Measurements from ENCODE around the gene BUB1B.

DNA sequence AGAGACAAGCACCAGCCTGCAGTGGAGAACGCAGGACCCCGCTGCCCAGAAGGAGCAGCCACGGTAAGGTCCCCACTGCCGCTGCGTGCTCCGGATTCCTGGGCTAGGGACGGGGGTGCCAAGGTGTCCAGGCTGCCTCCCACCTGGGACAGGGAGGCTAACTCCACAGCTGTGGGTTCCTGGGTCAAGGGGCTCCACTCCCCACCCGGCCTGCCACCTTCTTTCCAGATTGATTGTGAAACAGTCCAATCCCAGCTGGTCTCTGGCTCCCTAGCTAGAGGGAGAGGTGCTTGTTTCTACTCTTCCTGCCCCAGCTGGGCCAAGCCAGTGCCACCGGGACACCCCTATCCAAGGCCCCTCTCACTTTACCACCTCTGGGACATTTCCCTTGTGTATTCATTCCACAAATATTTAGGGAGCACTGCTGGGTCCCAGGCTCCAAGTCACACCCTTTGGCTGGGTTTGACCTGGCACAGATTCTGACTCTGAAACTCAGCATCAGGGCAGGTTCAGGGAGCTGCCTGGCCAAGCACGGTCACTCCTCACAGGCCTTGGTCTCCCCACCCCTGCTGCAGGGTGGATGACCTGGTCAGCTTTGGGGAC lies 79.9 kb downstream of the BUB1B start:
- TF ChIP-seq, protein P1, sequence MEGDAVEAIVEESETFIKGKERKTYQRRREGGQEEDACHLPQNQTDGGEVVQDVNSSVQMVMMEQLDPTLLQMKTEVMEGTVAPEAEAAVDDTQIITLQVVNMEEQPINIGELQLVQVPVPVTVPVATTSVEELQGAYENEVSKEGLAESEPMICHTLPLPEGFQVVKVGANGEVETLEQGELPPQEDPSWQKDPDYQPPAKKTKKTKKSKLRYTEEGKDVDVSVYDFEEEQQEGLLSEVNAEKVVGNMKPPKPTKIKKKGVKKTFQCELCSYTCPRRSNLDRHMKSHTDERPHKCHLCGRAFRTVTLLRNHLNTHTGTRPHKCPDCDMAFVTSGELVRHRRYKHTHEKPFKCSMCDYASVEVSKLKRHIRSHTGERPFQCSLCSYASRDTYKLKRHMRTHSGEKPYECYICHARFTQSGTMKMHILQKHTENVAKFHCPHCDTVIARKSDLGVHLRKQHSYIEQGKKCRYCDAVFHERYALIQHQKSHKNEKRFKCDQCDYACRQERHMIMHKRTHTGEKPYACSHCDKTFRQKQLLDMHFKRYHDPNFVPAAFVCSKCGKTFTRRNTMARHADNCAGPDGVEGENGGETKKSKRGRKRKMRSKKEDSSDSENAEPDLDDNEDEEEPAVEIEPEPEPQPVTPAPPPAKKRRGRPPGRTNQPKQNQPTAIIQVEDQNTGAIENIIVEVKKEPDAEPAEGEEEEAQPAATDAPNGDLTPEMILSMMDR (IDR thresholded peaks at IDR 0.05; ENCODE audit: low read depth, low read length): no peak
- TF ChIP-seq POLR2A (IDR thresholded peaks at IDR 0.05; ENCODE audit: extremely low read depth, insufficient read length) (no peak), MAX (IDR thresholded peaks at IDR 0.05; ENCODE audit: low read depth, low read length) (no peak)

Measured in NB4 (cell line).